GM04503 (cell line): Measurements from ENCODE around the gene DPF3.

ENCODE experiments used
- DNase-seq: peaks from one replicate; pipeline ENCODE4 v3.0.0-alpha.2; 2012; ENCODE audit warnings: low read depth

Gene DPF3

GRCh38 chr14:72615451-72616121 is 278.3 kb downstream of the DPF3 start:
- no peak for DNase-seq

DNA sequence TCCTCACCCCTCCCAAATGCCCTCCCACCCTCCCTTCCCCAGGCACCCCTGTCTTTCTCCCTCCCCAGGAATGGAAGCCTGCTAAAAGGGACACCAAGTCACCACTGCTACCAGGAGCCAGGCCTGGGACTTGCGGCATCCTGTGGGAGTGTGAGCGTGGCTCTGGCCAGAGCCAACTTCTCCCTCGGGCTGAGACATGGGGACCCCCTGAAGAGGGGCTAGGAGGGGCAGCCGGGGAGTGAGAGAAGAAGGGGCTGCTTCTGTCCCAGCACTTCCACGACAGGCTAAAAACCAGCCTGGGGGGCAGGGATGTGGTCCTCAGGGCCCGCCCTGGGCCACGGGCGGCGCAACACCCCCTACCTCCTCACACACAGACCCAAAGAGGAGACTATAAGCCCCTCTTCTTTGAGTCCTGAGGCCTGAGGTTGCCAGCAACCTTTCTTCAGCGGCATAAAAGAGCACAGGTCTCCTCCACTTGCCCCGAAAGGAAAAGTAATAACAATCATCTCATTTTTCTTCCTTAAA is 278.9 kb downstream of the DPF3 start:
- no peak for DNase-seq

DNA sequence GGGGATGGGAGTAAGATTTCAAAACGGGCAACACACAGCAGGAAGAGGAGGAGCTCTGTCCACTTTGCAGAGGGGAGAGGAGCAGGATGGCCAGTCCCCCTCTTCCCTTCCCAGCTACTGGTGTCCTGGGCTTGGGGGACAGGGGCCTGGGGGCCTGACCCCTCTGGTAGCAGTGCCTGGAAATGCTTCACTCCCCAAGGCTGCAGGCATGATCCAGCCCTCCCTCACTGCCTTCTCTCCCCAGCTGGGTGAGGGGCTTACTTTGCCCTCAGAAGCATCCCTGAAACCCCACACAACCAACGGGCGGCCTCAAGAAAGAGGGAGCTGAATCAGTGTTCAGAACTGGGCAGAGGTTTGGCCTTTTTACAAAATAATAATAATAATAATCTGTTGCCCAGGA is 279.5 kb downstream of the DPF3 start:
- no peak for DNase-seq

DNA sequence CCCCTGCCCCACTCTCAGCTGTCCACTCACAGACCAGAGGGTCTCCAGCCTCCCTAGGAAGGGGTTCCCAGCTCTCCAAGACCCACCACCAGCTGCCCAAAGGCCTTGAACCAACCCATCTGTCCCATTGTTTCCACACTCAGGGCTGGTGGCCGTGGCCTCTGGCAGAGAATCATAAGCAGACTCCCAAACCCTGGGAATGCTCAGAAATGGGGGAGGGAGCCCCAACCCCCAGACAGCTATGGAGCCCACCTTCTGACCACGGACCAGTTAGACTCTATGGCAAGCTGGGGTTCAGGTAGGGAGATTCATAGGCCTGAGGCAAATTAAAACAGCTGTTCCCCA is 280.0 kb downstream of the DPF3 start:
- no peak for DNase-seq

DNA sequence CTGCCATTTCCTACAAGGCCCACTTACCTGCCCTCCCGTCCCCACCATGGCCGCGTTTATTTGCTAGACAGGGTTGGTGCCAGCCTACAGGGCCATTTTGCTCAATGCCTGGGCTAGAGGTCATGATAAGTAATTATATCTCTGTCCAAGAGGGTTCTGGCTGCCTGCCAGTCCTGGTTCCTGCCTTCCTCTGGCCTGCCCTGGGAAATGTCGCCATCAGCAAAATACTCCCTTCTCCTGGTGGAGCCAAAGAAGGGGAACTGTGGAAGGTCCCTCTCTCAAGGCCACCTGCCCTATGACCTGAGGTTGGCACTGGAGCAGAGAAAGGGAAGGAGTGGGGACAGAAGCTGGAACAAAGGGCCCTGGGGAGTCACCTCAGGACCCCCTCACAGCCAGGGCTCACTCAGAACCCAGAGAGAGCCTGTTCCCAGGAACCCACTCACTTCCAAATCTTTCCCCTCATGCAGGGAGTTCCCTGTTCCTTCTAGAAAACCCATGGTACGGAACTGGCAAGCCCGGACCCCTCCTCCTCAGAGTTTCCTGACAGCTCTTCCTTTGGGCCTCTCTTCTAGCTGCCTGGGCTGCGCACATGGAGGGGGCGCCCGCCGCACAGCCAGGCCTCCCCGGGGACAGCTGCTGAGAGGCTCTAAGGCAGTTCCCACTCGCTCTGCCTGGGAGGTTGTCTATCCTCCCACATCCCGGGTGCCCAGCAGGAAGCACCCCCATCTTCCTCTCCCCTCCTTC is 280.5 kb downstream of the DPF3 start:
- no peak for DNase-seq

DNA sequence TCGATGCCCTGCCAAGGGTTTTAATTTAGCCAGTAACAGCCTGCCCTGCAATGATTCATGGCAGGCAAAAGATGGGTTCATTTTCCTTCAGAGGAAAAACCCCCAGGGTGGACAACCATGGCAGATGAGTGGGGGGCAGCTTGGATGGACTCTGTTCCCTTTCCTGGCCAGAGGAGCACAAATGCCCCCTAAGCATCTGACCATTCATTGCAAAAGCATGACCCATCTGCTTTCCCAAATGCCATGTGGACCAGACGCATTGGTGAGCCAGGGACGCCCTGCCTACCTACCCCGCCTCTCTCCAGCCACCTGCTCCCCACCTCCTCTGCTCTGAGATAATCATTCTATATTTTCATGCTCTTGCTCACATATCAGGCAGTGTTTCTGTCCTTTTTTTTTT is 281.9 kb downstream of the DPF3 start:
- DNase-seq = no peak

- DNase-seq = no peak
These were observed 282.4 kb downstream of the DPF3 start for GRCh38 chr14:72611506-72611905.

GRCh38 chr14:72610831-72611200 is 283.1 kb downstream of the DPF3 start:
- no peak for DNase-seq

GRCh38 chr14:72610096-72610830 is 283.6 kb downstream of the DPF3 start:
- DNase-seq = no peak

DNA sequence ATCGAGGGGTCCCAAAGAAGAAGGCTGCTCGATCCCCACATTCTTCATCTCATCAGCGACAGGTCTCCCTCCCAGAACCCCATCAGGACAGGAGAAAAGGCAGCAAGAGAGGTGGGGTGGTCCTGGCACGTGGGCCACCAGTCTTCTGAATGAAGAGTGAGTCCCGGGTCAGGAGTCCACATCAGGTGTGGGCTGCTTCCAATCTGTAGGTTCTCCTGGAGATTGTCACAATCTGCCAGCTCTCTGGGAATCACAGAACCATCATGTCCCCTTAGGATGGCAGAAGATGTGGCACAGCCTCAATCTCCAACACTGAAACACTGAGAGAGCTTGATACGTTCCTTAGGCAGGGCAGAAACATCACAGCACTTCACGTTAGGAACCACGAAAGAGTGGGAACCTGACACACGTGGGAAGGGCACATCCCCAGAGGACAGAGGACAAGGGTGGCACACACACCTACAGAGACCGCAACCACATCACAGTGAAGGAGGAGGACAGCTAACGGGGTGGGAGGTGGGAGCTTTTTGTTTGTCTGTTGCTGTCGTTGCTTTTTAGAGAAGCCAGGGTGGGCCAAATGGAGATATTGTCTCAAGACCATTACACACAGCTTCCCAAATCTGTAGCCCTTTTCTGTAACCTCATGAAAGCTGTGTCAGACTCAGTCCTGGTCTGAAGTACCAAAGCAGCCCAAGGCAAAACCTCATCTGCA is 284.5 kb downstream of the DPF3 start:
- DNase-seq = no peak

GRCh38 chr14:72608391-72609204 is 285.3 kb downstream of the DPF3 start:
- DNase-seq = peak; percentile 88

- no peak for DNase-seq
These were observed 286.3 kb downstream of the DPF3 start for GRCh38 chr14:72607386-72608130.

- no peak for DNase-seq
These were observed 287.0 kb downstream of the DPF3 start for GRCh38 chr14:72606879-72607278.

- DNase-seq = no peak
These were observed 288.0 kb downstream of the DPF3 start for GRCh38 chr14:72605921-72606220.

DNA sequence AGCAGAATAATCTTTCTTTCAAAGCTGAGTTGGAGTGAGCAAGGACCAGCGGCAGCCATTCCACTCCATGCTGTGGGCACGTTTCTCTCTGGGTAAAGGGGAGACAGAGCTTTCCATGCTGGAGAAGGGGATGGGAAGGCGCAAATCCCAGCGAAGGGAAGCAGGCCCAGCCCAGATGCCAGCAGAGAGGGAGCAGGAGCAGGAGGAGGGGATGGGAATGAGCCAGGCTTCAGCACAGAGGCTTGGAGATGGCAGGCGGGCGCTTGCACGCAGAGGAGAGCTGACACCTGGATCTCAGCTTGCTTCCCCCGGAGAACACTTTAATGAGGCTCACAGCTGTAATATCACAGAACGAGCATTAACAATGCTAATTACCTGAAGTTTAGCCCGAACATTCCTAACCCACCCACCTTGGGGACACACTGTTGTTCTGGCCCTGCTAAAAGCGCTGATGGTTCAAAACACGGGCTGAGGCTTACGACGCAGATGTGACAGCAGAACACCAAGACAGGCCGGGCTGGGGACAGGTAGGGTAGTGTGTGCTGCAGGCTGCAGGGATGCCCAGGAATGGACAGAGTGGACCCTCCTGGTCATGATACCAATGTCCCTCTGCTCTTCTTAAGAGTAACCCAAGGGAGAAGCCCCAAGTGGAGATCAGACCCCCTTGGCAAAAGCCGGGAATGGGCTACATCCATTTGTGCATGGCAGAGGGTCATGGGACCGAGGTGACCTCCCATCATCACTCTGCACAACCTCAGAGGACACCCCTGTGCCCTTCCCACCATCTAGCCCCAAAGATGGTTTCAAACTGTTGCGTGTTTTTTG is 288.6 kb downstream of the DPF3 start:
- DNase-seq = no peak

GRCh38 chr14:72604133-72604532 is 289.8 kb downstream of the DPF3 start:
- DNase-seq = no peak

- DNase-seq = no peak
These were observed 290.3 kb downstream of the DPF3 start for GRCh38 chr14:72603639-72604038.

DNA sequence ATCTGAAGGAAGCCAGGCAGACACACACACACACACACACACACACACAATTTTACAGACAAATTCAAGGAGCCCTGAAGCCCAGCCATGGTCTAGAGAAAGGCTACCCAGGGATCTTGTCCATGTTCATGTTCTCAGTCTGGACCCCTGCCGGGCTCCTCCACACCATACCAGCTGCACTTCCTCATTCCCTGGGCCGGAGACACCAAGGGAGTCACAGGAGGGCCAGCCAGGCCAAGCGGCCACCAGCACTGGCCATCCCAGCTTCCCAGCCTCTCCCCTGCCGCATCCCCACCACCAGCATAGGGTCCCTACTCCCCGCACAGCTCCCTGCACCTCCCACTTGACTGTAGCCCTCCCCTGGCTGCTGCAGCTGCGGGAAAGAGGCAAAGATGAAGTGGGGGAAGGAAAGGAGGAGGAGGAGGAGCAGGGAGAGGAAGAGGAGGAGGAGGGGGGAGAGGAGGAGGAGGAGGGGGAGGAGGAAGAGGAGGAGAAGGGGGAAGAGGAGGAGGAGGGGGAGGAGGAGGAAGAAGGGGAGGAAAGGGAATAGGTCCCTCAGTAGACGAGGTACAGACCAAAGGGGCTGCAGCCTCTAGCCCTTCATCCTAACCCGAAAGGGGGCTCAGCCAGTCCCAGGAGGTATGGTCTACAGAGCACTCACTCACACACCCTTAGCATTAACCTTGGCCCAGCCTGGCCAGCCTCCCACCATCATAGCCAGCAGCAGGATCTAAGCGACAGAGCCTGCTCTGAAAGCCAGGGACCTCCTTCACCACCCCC is 293.2 kb downstream of the DPF3 start:
- DNase-seq = no peak
